Panc1 (cell line): ENCODE results near the gene ZSCAN21. TPM values are rescaled to one million over a fixed set of nuclear protein-coding genes. Genes with fewer than 3 reads are reported as not detected.

Experiments
- ATAC-seq: fragments of 200-7000 bp; cut with Tn5 transposase; 2 replicates; pipeline ENCODE4 v1.9.1; 2020; ENCODE audit warnings: mild to moderate bottlenecking, moderate library complexity
- BruUV-seq: library from RNA; stranded (reverse); fragments of 400-500 nt; replicated peaks from 2 replicates; lab custom pipeline; 2021; lab: Mats Ljungman, UMichigan
- CTCF ChIA-PET: fragments of 300-600 bp; sonication (Branson Sonifier 250); formaldehyde crosslinking; loops from one replicate; lab custom pipeline; 2022; ENCODE audit warnings: antibody characterized with exemption; lab: Charles Lee
- POLR2A ChIA-PET: fragments of 300-600 bp; sonication (Branson Sonifier 250); formaldehyde crosslinking; loops from one replicate; lab custom pipeline; 2022; ENCODE audit warnings: antibody characterized with exemption; lab: Charles Lee
- DNase-seq: peaks from one replicate; pipeline ENCODE4 v3.0.0-alpha.2; 2010; ENCODE audit warnings: low read depth, low spot score
- H3K27ac ChIP-seq: 2 replicates; pipeline ENCODE4 v1.5.1; 2011; ENCODE audit warnings: mild to moderate bottlenecking, low read length, inconsistent platforms
- H3K27me3 ChIP-seq: fragments of 200-500 bp; sonication (Bioruptor generic); 2 replicates; pipeline ENCODE4 v1.6.0; 2014; ENCODE audit warnings: low read length, inconsistent platforms; ENCODE audit not compliant: control insufficient read depth, insufficient read depth
- H3K36me3 ChIP-seq: fragments of 200-500 bp; sonication (Bioruptor generic); 2 replicates; pipeline ENCODE4 v1.5.1; 2014; ENCODE audit warnings: inconsistent platforms, mild to moderate bottlenecking, low read length, moderate library complexity; ENCODE audit not compliant: control insufficient read depth, insufficient read depth
- H3K4me1 ChIP-seq: 2 replicates; pipeline ENCODE4 v1.5.1; 2011; ENCODE audit warnings: inconsistent platforms, mild to moderate bottlenecking, low read length, moderate library complexity; ENCODE audit not compliant: control insufficient read depth, insufficient read depth
- H3K4me3 ChIP-seq, 2 experiments: 2 replicates each; pipeline ENCODE4 v1.5.1; 2011 to 2012; ENCODE audit warnings: low read depth in 2 of 2, low read length in 2 of 2, mild to moderate bottlenecking in 2 of 2, inconsistent platforms in 1 of 2, moderate library complexity in 1 of 2
- H3K9me3 ChIP-seq: fragments of 200-500 bp; sonication (Bioruptor generic); 2 replicates; pipeline ENCODE4 v1.5.1; 2014; ENCODE audit warnings: low read depth, mild to moderate bottlenecking, inconsistent platforms, low read length, moderate library complexity; ENCODE audit not compliant: control insufficient read depth, insufficient read depth
- POLR2AphosphoS5 ChIP-seq: IDR thresholded peaks from 2 replicates; pipeline ENCODE4 v1.6.1; 2012; ENCODE audit warnings: mild to moderate bottlenecking, low read depth, low read length, moderate library complexity
- SIN3A ChIP-seq: IDR thresholded peaks from 2 replicates; pipeline ENCODE4 v1.6.1; 2012; ENCODE audit warnings: low read depth, mild to moderate bottlenecking, low read length, moderate library complexity, borderline replicate concordance; ENCODE audit not compliant: insufficient read depth
- TCF7L2 ChIP-seq: IDR thresholded peaks from 2 replicates; pipeline ENCODE4 v1.6.1; 2011; ENCODE audit warnings: mild to moderate bottlenecking, low read depth, low read length, inconsistent platforms
- in situ Hi-C: cut with HindIII; loops from 2 replicates; pipeline ENCODE4 v1.10.0; 2016; ENCODE audit warnings: low sequenced_read_pairs, low pct_unique_long_range_greater_than_20kb
- intact Hi-C: fragments of 100-400 bp; cut with micrococcal nuclease; formaldehyde crosslinking; loops from one replicate; pipeline ENCODE4 v1.10.0; 2022; ENCODE audit not compliant: unreplicated experiment
- total RNA-seq: library from RNA; stranded (reverse); gene quantifications from one replicate; pipeline ENCODE4 v1.2.1, GENCODE V29; 2021; ENCODE audit not compliant: unreplicated experiment
- TF ChIP-seq, protein P1 (sequence below): fragments of 450-650 bp; IDR thresholded peaks from 2 replicates; pipeline ENCODE4 v1.5.1; 2017; ENCODE audit warnings: mild to moderate bottlenecking
- TF ChIP-seq, protein P2 (sequence below), 2 experiments: IDR thresholded peaks; 2 replicates each; pipeline ENCODE4 v1.6.1; 2011 to 2012; ENCODE audit warnings: low read depth in 2 of 2, control low read depth in 1 of 2, low read length in 1 of 2, mild to moderate bottlenecking in 1 of 2, moderate library complexity in 1 of 2; ENCODE audit not compliant: insufficient read depth in 1 of 2

Gene ZSCAN21
- total RNA-seq, 1 experiment from 2014 or later: 13.4 TPM

DNA sequence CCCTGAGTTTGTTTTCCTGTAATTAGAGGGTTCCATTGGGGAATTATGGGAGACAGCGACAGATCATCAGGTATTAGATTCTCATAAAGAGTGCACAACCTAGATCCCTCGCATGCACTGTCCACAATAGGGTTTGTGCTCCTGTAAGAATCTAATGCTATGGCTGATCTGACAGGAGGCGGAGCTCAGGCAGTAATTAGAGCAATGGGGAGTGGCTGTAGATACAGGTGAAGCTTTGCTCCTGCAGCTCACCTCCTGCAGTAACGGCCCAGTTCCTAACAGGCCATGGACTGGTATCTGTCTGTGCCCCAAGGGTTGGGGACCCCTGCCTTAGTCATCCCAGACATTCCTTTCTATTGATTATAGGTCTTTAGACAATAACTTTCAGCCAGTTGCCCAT is 894 bp upstream of the ZSCAN21 start:
- H3K4me1 ChIP-seq: peaks cover 4% of the 10 kb centered on the region
- H3K4me3 ChIP-seq: peak overlapping the region in 1 of 2 experiments; percentile 92; a peak in 1 of 4 replicates
- CTCF ChIA-PET: no interaction called here
- TF ChIP-seq SIN3A (no peak), TCF7L2 (no peak), POLR2AphosphoS5 (no peak)
- TF ChIP-seq, protein P1, sequence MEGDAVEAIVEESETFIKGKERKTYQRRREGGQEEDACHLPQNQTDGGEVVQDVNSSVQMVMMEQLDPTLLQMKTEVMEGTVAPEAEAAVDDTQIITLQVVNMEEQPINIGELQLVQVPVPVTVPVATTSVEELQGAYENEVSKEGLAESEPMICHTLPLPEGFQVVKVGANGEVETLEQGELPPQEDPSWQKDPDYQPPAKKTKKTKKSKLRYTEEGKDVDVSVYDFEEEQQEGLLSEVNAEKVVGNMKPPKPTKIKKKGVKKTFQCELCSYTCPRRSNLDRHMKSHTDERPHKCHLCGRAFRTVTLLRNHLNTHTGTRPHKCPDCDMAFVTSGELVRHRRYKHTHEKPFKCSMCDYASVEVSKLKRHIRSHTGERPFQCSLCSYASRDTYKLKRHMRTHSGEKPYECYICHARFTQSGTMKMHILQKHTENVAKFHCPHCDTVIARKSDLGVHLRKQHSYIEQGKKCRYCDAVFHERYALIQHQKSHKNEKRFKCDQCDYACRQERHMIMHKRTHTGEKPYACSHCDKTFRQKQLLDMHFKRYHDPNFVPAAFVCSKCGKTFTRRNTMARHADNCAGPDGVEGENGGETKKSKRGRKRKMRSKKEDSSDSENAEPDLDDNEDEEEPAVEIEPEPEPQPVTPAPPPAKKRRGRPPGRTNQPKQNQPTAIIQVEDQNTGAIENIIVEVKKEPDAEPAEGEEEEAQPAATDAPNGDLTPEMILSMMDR: no peak
- TF ChIP-seq, protein P2, sequence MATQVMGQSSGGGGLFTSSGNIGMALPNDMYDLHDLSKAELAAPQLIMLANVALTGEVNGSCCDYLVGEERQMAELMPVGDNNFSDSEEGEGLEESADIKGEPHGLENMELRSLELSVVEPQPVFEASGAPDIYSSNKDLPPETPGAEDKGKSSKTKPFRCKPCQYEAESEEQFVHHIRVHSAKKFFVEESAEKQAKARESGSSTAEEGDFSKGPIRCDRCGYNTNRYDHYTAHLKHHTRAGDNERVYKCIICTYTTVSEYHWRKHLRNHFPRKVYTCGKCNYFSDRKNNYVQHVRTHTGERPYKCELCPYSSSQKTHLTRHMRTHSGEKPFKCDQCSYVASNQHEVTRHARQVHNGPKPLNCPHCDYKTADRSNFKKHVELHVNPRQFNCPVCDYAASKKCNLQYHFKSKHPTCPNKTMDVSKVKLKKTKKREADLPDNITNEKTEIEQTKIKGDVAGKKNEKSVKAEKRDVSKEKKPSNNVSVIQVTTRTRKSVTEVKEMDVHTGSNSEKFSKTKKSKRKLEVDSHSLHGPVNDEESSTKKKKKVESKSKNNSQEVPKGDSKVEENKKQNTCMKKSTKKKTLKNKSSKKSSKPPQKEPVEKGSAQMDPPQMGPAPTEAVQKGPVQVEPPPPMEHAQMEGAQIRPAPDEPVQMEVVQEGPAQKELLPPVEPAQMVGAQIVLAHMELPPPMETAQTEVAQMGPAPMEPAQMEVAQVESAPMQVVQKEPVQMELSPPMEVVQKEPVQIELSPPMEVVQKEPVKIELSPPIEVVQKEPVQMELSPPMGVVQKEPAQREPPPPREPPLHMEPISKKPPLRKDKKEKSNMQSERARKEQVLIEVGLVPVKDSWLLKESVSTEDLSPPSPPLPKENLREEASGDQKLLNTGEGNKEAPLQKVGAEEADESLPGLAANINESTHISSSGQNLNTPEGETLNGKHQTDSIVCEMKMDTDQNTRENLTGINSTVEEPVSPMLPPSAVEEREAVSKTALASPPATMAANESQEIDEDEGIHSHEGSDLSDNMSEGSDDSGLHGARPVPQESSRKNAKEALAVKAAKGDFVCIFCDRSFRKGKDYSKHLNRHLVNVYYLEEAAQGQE (IDR thresholded peaks at IDR 0.05; ENCODE audit: insufficient read depth in 1 of 2, low read depth in 2 of 2, low read length in 1 of 2): no peak
- POLR2A ChIA-PET: interaction anchor here (0.6 kb wide), 1 partner anchor 1567 kb away, joined by 4 read pairs; no protein-coding TSS in a partner anchor
- DNase-seq: no peak
- no TSS peak for BruUV-seq
- no peak for ATAC-seq
- peak overlapping the region; percentile 94 for H3K27ac ChIP-seq
- in situ Hi-C loops: no loop called here
- intact Hi-C loops: no loop called here
- H3K27me3 ChIP-seq: no peaks in the 10 kb centered on the region
- no peaks in the 10 kb centered on the region for H3K9me3 ChIP-seq
- H3K36me3 ChIP-seq: no peaks in the 10 kb centered on the region; the same call in 1 of the 2 replicates

DNA sequence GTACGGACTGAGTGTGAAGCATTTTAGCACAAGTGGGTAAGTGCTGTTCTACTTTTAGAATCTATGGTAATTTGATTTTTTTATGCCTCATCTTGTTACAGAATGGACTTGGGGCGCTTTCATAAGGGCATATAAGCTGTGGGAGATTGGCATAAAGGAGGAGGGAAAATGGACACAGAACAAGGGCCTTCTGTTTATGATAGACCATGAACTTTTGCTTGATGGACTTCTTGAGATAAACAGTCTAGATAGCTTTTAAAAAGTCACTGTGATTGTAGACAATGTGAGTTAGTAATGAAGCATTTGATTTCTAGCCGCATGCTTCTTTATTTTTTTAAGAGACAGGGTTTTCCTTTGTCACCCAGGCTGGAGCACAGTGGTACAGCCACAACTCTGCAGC is 2.0 kb downstream of the ZSCAN21 start:
- DNase-seq (no peak), ATAC-seq (no peak)
- intact Hi-C loops (loop anchor here (10.0 kb wide), 1 partner anchor 137 kb away; the partner anchor contains the start of gene TRIM4), in situ Hi-C loops (no loop called here)
- TSS peak; percentile 65 for BruUV-seq
- CTCF ChIA-PET: interaction anchor here (1.0 kb wide), 1 partner anchor 143 kb away, joined by 3 read pairs; no protein-coding TSS in a partner anchor
- TF ChIP-seq TCF7L2 (no peak), POLR2AphosphoS5 (no peak), SIN3A (no peak)
- TF ChIP-seq, protein P2 (IDR thresholded peaks at IDR 0.05; ENCODE audit: insufficient read depth in 1 of 2, low read depth in 2 of 2, low read length in 1 of 2): no peak
- TF ChIP-seq, protein P1: no peak
- Histone ChIP-seq H3K27me3 (no peaks in the 10 kb centered on the region), H3K9me3 (no peaks in the 10 kb centered on the region), H3K4me3 (no peak overlapping the region), H3K27ac (no peak overlapping the region), H3K36me3 (no peaks in the 10 kb centered on the region; the same call in 1 of the 2 replicates), H3K4me1 (peaks cover 4% of the 10 kb centered on the region)
- POLR2A ChIA-PET: no interaction called here
